HEK293 (cell line): ENCODE results near the gene AFG3L2.

Experiments used
- GLI4 ChIP-seq: fragments of 450-650 bp; formaldehyde crosslinking; IDR thresholded peaks from 2 replicates; pipeline ENCODE4 v1.5.1; 2016; ENCODE audit warnings: missing biosample characterization, missing genetic modification characterization
- IKZF3 ChIP-seq: fragments of 450-650 bp; IDR thresholded peaks from 2 replicates; pipeline ENCODE4 v1.5.0; 2018; ENCODE audit warnings: missing biosample characterization, mild to moderate bottlenecking, missing genetic modification characterization, moderate library complexity
- KLF9 ChIP-seq: fragments of 450-650 bp; formaldehyde crosslinking; IDR thresholded peaks from 2 replicates; pipeline ENCODE4 v1.5.1; 2016; ENCODE audit warnings: missing biosample characterization, missing genetic modification characterization, low read depth
- OSR2 ChIP-seq: fragments of 450-650 bp; formaldehyde crosslinking; IDR thresholded peaks from 2 replicates; pipeline ENCODE4 v1.5.1; 2016; ENCODE audit warnings: missing biosample characterization, missing genetic modification characterization
- OVOL3 ChIP-seq: fragments of 450-650 bp; formaldehyde crosslinking; IDR thresholded peaks from 2 replicates; pipeline ENCODE4 v1.5.1; 2016; ENCODE audit warnings: missing biosample characterization, missing genetic modification characterization
- PRDM6 ChIP-seq: fragments of 450-650 bp; formaldehyde crosslinking; IDR thresholded peaks from 2 replicates; pipeline ENCODE4 v1.5.1; 2017; ENCODE audit warnings: missing biosample characterization, missing genetic modification characterization
- ZBTB8A ChIP-seq: fragments of 450-650 bp; formaldehyde crosslinking; IDR thresholded peaks from 2 replicates; pipeline ENCODE4 v1.5.1; 2016; ENCODE audit warnings: missing biosample characterization, missing genetic modification characterization
- ZEB2 ChIP-seq: fragments of 450-650 bp; formaldehyde crosslinking; IDR thresholded peaks from 2 replicates; pipeline ENCODE4 v1.5.1; 2016; ENCODE audit warnings: missing biosample characterization, missing genetic modification characterization
- ZNF239 ChIP-seq: fragments of 450-650 bp; formaldehyde crosslinking; IDR thresholded peaks from 2 replicates; pipeline ENCODE4 v1.5.1; 2016; ENCODE audit warnings: missing biosample characterization, missing genetic modification characterization
- ZNF394 ChIP-seq: fragments of 450-650 bp; formaldehyde crosslinking; IDR thresholded peaks from 2 replicates; pipeline ENCODE4 v1.5.1; 2016; ENCODE audit warnings: missing biosample characterization, missing genetic modification characterization, mild to moderate bottlenecking, moderate library complexity, borderline replicate concordance
- ZNF398 ChIP-seq: fragments of 450-650 bp; formaldehyde crosslinking; IDR thresholded peaks from 2 replicates; pipeline ENCODE4 v1.5.1; 2017; ENCODE audit warnings: missing biosample characterization, missing genetic modification characterization
- ZNF449 ChIP-seq: fragments of 450-650 bp; formaldehyde crosslinking; IDR thresholded peaks from 2 replicates; pipeline ENCODE4 v1.5.1; 2017; ENCODE audit warnings: missing biosample characterization, mild to moderate bottlenecking, missing genetic modification characterization, moderate library complexity
- ZNF473 ChIP-seq: fragments of 450-650 bp; formaldehyde crosslinking; IDR thresholded peaks from 2 replicates; pipeline ENCODE4 v1.5.1; 2017; ENCODE audit warnings: missing biosample characterization, missing genetic modification characterization
- ZNF513 ChIP-seq: fragments of 450-650 bp; IDR thresholded peaks from 2 replicates; pipeline ENCODE4 v1.5.1; 2018; ENCODE audit warnings: missing biosample characterization, missing genetic modification characterization
- ZNF560 ChIP-seq: fragments of 450-650 bp; formaldehyde crosslinking; IDR thresholded peaks from 2 replicates; pipeline ENCODE4 v1.5.1; 2017; ENCODE audit warnings: missing biosample characterization, missing genetic modification characterization, borderline replicate concordance
- ZNF837 ChIP-seq: fragments of 450-650 bp; formaldehyde crosslinking; IDR thresholded peaks from 2 replicates; pipeline ENCODE4 v1.5.1; 2016; ENCODE audit warnings: missing biosample characterization, missing genetic modification characterization
- ZSCAN23 ChIP-seq: fragments of 450-650 bp; formaldehyde crosslinking; IDR thresholded peaks from 2 replicates; pipeline ENCODE4 v1.5.1; 2016; ENCODE audit warnings: missing biosample characterization, missing genetic modification characterization
- TF ChIP-seq, protein P1 (sequence below): fragments of 450-650 bp; formaldehyde crosslinking; IDR thresholded peaks from 2 replicates; pipeline ENCODE4 v1.5.1; 2016; ENCODE audit warnings: missing biosample characterization, missing genetic modification characterization, borderline replicate concordance
- TF ChIP-seq, protein P2 (sequence below): fragments of 450-650 bp; formaldehyde crosslinking; IDR thresholded peaks from 2 replicates; pipeline ENCODE4 v1.5.1; 2016; ENCODE audit warnings: missing biosample characterization, missing genetic modification characterization
- TF ChIP-seq, protein P3 (sequence below): fragments of 450-650 bp; formaldehyde crosslinking; IDR thresholded peaks from 2 replicates; pipeline ENCODE4 v1.5.1; 2016; ENCODE audit warnings: missing biosample characterization, missing genetic modification characterization

The AFG3L2 gene

GRCh38 chr18:12287684-12288402 lies 89.2 kb downstream of the AFG3L2 start (continued):
- TF ChIP-seq PRDM6 (tag by site-specific recombination) = no peak
- no peak for TF ChIP-seq OVOL3 (tag by site-specific recombination)
- TF ChIP-seq IKZF3 = peak; percentile 12; the same call in 1 of the 2 replicates
- TF ChIP-seq ZNF473 (tag by site-specific recombination) = no peak
- TF ChIP-seq ZBTB8A = no peak
- TF ChIP-seq ZNF560 (tag by site-specific recombination) = no peak
- peak; percentile 49; the same call in 1 of the 2 replicates for TF ChIP-seq KLF9 (tag by site-specific recombination)
- no peak for TF ChIP-seq ZNF239 (tag by site-specific recombination)
- TF ChIP-seq GLI4 (tag by site-specific recombination) = no peak
- TF ChIP-seq ZNF394 = no peak
- TF ChIP-seq, protein P1, sequence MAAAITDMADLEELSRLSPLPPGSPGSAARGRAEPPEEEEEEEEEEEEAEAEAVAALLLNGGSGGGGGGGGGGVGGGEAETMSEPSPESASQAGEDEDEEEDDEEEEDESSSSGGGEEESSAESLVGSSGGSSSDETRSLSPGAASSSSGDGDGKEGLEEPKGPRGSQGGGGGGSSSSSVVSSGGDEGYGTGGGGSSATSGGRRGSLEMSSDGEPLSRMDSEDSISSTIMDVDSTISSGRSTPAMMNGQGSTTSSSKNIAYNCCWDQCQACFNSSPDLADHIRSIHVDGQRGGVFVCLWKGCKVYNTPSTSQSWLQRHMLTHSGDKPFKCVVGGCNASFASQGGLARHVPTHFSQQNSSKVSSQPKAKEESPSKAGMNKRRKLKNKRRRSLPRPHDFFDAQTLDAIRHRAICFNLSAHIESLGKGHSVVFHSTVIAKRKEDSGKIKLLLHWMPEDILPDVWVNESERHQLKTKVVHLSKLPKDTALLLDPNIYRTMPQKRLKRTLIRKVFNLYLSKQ (tag by site-specific recombination) = no peak
- no peak for TF ChIP-seq ZNF837 (tag by site-specific recombination)
- no peak for TF ChIP-seq OSR2 (tag by site-specific recombination)
- no peak for TF ChIP-seq ZNF398 (tag by site-specific recombination)
- TF ChIP-seq ZNF449 (tag by site-specific recombination) = no peak
- TF ChIP-seq ZNF513 (tag by site-specific recombination) = no peak
- no peak for TF ChIP-seq ZEB2
- TF ChIP-seq, protein P2, sequence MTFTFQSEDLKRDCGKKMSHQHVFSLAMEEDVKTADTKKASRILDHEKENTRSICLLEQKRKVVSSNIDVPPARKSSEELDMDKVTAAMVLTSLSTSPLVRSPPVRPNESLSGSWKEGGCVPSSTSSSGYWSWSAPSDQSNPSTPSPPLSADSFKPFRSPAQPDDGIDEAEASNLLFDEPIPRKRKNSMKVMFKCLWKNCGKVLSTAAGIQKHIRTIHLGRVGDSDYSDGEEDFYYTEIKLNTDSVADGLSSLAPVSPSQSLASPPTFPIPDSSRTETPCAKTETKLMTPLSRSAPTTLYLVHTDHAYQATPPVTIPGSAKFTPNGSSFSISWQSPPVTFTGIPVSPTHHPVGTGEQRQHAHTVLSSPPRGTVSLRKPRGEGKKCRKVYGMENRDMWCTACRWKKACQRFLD = no peak
- TF ChIP-seq, protein P3, sequence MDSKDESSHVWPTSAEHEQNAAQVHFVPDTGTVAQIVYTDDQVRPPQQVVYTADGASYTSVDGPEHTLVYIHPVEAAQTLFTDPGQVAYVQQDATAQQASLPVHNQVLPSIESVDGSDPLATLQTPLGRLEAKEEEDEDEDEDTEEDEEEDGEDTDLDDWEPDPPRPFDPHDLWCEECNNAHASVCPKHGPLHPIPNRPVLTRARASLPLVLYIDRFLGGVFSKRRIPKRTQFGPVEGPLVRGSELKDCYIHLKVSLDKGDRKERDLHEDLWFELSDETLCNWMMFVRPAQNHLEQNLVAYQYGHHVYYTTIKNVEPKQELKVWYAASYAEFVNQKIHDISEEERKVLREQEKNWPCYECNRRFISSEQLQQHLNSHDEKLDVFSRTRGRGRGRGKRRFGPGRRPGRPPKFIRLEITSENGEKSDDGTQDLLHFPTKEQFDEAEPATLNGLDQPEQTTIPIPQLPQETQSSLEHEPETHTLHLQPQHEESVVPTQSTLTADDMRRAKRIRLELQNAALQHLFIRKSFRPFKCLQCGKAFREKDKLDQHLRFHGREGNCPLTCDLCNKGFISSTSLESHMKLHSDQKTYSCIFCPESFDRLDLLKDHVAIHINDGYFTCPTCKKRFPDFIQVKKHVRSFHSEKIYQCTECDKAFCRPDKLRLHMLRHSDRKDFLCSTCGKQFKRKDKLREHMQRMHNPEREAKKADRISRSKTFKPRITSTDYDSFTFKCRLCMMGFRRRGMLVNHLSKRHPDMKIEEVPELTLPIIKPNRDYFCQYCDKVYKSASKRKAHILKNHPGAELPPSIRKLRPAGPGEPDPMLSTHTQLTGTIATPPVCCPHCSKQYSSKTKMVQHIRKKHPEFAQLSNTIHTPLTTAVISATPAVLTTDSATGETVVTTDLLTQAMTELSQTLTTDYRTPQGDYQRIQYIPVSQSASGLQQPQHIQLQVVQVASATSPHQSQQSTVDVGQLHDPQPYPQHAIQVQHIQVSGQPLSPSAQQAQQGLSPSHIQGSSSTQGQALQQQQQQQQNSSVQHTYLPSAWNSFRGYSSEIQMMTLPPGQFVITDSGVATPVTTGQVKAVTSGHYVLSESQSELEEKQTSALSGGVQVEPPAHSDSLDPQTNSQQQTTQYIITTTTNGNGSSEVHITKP = peak; percentile 51; the same call in 1 of the 2 replicates
- TF ChIP-seq ZSCAN23 (tag by site-specific recombination) = no peak
